Measurements from ENCODE around the gene NHS. TPM values are rescaled to one million over a fixed set of nuclear protein-coding genes. Genes with fewer than 3 reads are reported as not detected.

NHS gene
- total and polyA plus RNA-seq, 11 donors: 0.22 to 3.4 (median 1.1) TPM

DNA sequence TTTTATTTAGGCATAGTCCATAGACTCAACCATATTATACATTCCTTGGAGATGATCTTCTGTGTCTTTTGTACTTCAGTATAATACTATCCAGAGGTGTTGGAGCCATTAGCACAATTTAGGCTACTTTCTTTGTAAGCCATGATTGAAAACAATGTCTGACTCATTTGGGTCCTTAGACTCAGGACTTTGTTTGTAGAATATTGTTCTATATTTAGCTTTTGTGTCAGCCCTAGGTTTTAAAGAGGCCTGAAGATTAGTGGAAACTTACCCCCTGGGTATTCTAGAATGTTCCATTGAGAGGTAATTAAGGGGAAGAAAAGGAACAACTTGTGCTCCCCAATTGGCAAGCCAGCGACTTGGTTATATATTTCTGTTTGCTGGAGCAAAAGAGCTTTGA is 217.1 kb downstream of the NHS start:
- Histone ChIP-seq H3K27ac (peak overlapping the region in 6 of 12 donors; percentile 3 to 72 (median 41)), H3K4me1 (peaks cover 0 to 19% (median 2%) of the 10 kb centered on the region in 12 donors), H3K9me3 (no peaks in the 10 kb centered on the region), H3K27me3 (peaks cover 0 to 4% (median 0%) of the 10 kb centered on the region in 9 donors), H3K36me3 (no peaks in the 10 kb centered on the region), H3K4me3 (peak overlapping the region in 2 of 12 donors; percentile 33 to 43)
- intact Hi-C loops (cut with DNase I): loop anchor here in 9 of 10 donors (2.0 to 10.0 kb wide), 12 partner anchors 55 to 350 kb away; partner anchors contain the start of gene NHS (in 5 of the 9)
- DNase-seq (no peak), ATAC-seq (peak in 3 of 4 donors; percentile 51 to 73 (median 68))
- no peak for TF ChIP-seq POLR2A (IDR thresholded peaks at IDR 0.05)
- TF ChIP-seq, protein P1, sequence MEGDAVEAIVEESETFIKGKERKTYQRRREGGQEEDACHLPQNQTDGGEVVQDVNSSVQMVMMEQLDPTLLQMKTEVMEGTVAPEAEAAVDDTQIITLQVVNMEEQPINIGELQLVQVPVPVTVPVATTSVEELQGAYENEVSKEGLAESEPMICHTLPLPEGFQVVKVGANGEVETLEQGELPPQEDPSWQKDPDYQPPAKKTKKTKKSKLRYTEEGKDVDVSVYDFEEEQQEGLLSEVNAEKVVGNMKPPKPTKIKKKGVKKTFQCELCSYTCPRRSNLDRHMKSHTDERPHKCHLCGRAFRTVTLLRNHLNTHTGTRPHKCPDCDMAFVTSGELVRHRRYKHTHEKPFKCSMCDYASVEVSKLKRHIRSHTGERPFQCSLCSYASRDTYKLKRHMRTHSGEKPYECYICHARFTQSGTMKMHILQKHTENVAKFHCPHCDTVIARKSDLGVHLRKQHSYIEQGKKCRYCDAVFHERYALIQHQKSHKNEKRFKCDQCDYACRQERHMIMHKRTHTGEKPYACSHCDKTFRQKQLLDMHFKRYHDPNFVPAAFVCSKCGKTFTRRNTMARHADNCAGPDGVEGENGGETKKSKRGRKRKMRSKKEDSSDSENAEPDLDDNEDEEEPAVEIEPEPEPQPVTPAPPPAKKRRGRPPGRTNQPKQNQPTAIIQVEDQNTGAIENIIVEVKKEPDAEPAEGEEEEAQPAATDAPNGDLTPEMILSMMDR (IDR thresholded peaks at IDR 0.05): no peak
- 14 to 61% (median 44%) methylated on average over 1 of the region's 1 CpG for WGBS, 4 donors

DNA sequence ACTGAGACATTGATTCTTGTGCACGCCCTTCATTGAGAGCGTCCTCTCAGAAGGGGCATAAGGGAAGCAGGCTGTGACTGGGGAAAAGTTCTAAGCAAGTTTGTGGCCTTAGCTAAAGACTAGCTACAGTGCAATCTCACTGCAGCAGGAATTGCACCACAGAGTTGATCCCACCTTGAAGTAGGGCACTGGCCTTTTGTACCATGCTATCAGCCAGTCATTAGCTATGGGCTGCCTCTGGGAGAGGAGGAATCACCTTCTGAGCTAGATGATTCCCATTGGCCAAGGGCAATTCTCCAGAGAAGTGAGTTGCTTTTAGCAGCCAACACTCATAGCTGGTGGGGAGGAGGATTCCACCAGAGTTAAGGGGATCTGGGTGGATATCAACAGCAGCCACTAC is 219.7 kb downstream of the NHS start:
- TF ChIP-seq, protein P1 (IDR thresholded peaks at IDR 0.05): no peak
- no peak for TF ChIP-seq POLR2A (IDR thresholded peaks at IDR 0.05)
- no peak for ATAC-seq
- no peak for DNase-seq
- H3K36me3 ChIP-seq: no peaks in the 10 kb centered on the region
- intact Hi-C loops (cut with DNase I): loop anchor here in 8 of 10 donors (5.0 to 10.0 kb wide), 10 partner anchors 57 to 352 kb away; partner anchors contain the start of gene NHS (in 6 of the 8)
- 80 to 100% (median 92%) methylated on average over 2 of the region's 2 CpGs for WGBS, 4 donors
- H3K27ac ChIP-seq: no peak overlapping the region
- peaks cover 0 to 4% (median 0%) of the 10 kb centered on the region in 9 donors for H3K27me3 ChIP-seq
- H3K4me1 ChIP-seq: peaks cover 0 to 32% (median 9%) of the 10 kb centered on the region in 12 donors
- no peaks in the 10 kb centered on the region for H3K9me3 ChIP-seq
- no peak overlapping the region for H3K4me3 ChIP-seq

DNA sequence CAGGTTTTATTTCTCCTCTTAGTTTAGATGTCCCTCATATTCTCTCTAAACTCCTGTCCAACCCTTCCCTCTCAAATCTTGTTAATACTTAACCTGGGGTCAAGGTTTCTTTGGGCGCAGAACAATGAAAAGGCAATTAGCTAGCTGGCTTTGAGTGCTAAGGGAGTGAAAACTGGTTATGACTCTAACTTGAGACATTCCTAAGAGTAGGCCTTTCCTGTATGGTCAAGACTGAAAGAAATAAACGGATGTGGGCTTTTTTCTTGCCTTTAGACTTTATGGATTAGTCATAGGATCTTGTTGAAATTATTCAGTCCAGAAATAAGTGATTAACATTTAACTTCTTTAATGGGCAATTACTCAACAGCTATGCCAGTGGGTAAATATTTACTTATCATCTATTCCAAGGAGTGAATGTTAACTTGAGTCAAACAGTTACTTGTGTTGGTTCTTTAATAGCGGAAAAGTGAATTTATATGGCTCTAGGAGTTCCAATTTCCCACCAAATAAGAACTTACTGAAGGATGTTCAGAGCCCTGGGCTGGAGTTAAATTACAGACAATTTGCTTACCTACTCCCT is 220.5 kb downstream of the NHS start:
- Histone ChIP-seq H3K36me3 (no peaks in the 10 kb centered on the region), H3K9me3 (no peaks in the 10 kb centered on the region), H3K4me3 (no peak overlapping the region), H3K27me3 (peaks cover 0 to 4% (median 0%) of the 10 kb centered on the region in 9 donors), H3K4me1 (peaks cover 0 to 32% (median 9%) of the 10 kb centered on the region in 12 donors), H3K27ac (peak overlapping the region in 1 of 12 donors; percentile 43)
- ATAC-seq (no peak), DNase-seq (no peak)
- intact Hi-C loops (cut with DNase I): loop anchor here in 7 of 10 donors (5.0 to 10.0 kb wide), 5 partner anchors 97 to 351 kb away; partner anchors contain the start of gene NHS (in 5 of the 7)
- TF ChIP-seq, protein P1 (IDR thresholded peaks at IDR 0.05): no peak
- no peak for TF ChIP-seq POLR2A (IDR thresholded peaks at IDR 0.05)
- WGBS, 4 donors: 62 to 84% (median 72%) methylated on average over 3 of the region's 3 CpGs

DNA sequence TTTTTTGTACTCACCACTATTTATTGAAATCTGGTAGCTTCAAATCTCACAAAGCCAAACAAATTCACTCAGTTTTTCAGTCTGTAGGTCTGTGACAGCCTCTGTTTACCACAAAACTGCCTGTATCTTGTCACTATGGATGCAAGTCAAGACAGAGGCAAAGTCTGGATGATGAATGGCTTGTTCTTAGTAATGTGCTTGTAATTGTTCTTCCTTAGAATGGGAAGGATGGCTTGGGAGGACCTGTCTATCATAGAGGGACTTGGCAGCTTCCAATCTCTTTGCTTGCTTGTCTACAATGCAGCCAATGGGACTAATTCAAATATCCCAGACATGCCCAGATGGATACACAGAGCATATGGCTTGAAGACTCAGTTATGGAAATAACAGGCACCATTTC is 221.1 kb downstream of the NHS start:
- intact Hi-C loops (cut with DNase I): loop anchor here in 7 of 10 donors (5.0 to 10.0 kb wide), 5 partner anchors 96 to 351 kb away; partner anchors contain the start of gene NHS (in 5 of the 7)
- Histone ChIP-seq H3K9me3 (no peaks in the 10 kb centered on the region), H3K4me3 (no peak overlapping the region), H3K27ac (no peak overlapping the region), H3K4me1 (peaks cover 0 to 29% (median 9%) of the 10 kb centered on the region in 12 donors), H3K36me3 (no peaks in the 10 kb centered on the region), H3K27me3 (peaks cover 0 to 4% (median 0%) of the 10 kb centered on the region in 9 donors)
- no peak for TF ChIP-seq POLR2A (IDR thresholded peaks at IDR 0.05)
- TF ChIP-seq, protein P1 (IDR thresholded peaks at IDR 0.05): no peak
- DNase-seq: no peak
- no peak for ATAC-seq
